Esophagus squamous epithelium (tissue), 5 donors: ENCODE data around the gene CCDC33. TPM values are rescaled to one million over a fixed set of nuclear protein-coding genes. Genes with fewer than 3 reads are reported as not detected.

Source experiments
- DNase-seq: peaks from one replicate; lab custom pipeline; 2025; lab: John Stamatoyannopoulos, UW
- H3K27ac ChIP-seq, 4 donors: fragments of 200-600 bp; sonication (generic); one replicate each; pipeline ENCODE4 v1.5.1; 2016 to 2019; ENCODE audit warnings: mild to moderate bottlenecking in 1 of 4
- H3K27me3 ChIP-seq, 4 donors: fragments of 200-600 bp; sonication (generic); 1 replicate in 3 of 4; 2 replicates in 1 of 4; pipeline versions ENCODE4 v1.5.1 to v1.6.0; 2017 to 2021; ENCODE audit warnings: antibody characterized with exemption in 1 of 4
- H3K36me3 ChIP-seq, 3 donors: fragments of 200-600 bp; sonication (generic); one replicate each; pipeline ENCODE4 v1.5.1; 2016 to 2019
- H3K4me1 ChIP-seq, 3 donors: fragments of 200-600 bp; sonication (generic); one replicate each; pipeline ENCODE4 v1.5.1; 2017 to 2019
- H3K4me3 ChIP-seq, 4 donors: fragments of 200-600 bp; sonication (generic); 1 replicate in 3 of 4; 2 replicates in 1 of 4; pipeline ENCODE4 v1.5.1; 2016 to 2019; ENCODE audit warnings: mild to moderate bottlenecking in 2 of 4, moderate library complexity in 1 of 4
- H3K9me3 ChIP-seq, 3 donors: fragments of 200-600 bp; sonication (generic); one replicate each; pipeline ENCODE4 v1.5.1; 2016 to 2019
- CTCF ChIP-seq, 6 experiments: fragments of 450-650 bp in 4 of 6; fragments of 200-600 bp in 2 of 6; sonication (generic) in 2 of 6; IDR thresholded peaks; one replicate each; pipeline ENCODE4 v1.5.1; 2016 to 2019; ENCODE audit warnings: antibody characterized with exemption in 6 of 6, mild to moderate bottlenecking in 4 of 6, moderate library complexity in 4 of 6
- POLR2A ChIP-seq, 4 donors: fragments of 450-650 bp; IDR thresholded peaks; one replicate each; pipeline ENCODE4 v1.6.1; 2017; ENCODE audit warnings: antibody characterized with exemption in 4 of 4, mild to moderate bottlenecking in 4 of 4, moderate library complexity in 3 of 4
- WGBS, 2 donors: methylation state at CpG; one replicate each; pipeline ENCODE4 v1.1.5; 2018; 5-methylcytosine and 5-hydroxymethylcytosine counted together
- intact Hi-C: fragments of 100-400 bp; cut with DNase I; formaldehyde crosslinking; loops from one replicate; pipeline ENCODE4 v1.15.0; 2022
- total RNA-seq, 4 donors: library from RNA; depleted of rRNA; stranded (reverse); fragments of >200 nt; gene quantifications; one replicate each; pipeline ENCODE4 v1.1.0, GENCODE V29; 2016
- donor health status: DM: yes; HTN: yes; CAD: no.

Gene CCDC33
- total RNA-seq, 4 donors from 2014 or later = not detected

GRCh38 chr15:74240897-74241614, 4.9 kb downstream of the CCDC33 start:
- Histone ChIP-seq H3K27ac (no peak overlapping the region), H3K4me3 (no peak overlapping the region), H3K36me3 (no peaks in the 10 kb centered on the region), H3K9me3 (no peaks in the 10 kb centered on the region), H3K27me3 (peaks cover 0 to 40% (median 4%) of the 10 kb centered on the region in 4 donors), H3K4me1 (peaks cover 9 to 47% (median 31%) of the 10 kb centered on the region in 3 donors)
- whole genome bisulfite sequencing, 2 donors = 70 to 86% methylated on average over 1 to 4 of the region's 4 CpGs
- intact Hi-C loops = no loop called here
- no peak for DNase-seq
- TF ChIP-seq POLR2A (IDR thresholded peaks at IDR 0.05) (no peak), CTCF (IDR thresholded peaks at IDR 0.05) (no peak)

GRCh38 chr15:74242441-74243185, 6.5 kb downstream of the CCDC33 start:
- Histone ChIP-seq H3K36me3 (no peaks in the 10 kb centered on the region), H3K9me3 (no peaks in the 10 kb centered on the region), H3K27ac (no peak overlapping the region), H3K27me3 (peaks cover 0 to 50% (median 4%) of the 10 kb centered on the region in 4 donors), H3K4me1 (peaks cover 9 to 47% (median 31%) of the 10 kb centered on the region in 3 donors), H3K4me3 (no peak overlapping the region)
- intact Hi-C loops = no loop called here
- TF ChIP-seq POLR2A (IDR thresholded peaks at IDR 0.05) = no peak
- no peak for TF ChIP-seq CTCF (IDR thresholded peaks at IDR 0.05)
- 56 to 63% methylated on average over 8 to 9 of the region's 11 CpGs for WGBS, 2 donors
- no peak for DNase-seq

- 71 to 80% methylated on average over 7 of the region's 7 CpGs for WGBS, 2 donors
- Histone ChIP-seq H3K27ac (no peak overlapping the region), H3K27me3 (peaks cover 0 to 52% (median 4%) of the 10 kb centered on the region in 4 donors), H3K9me3 (no peaks in the 10 kb centered on the region), H3K36me3 (no peaks in the 10 kb centered on the region), H3K4me3 (no peak overlapping the region), H3K4me1 (peaks cover 9 to 47% (median 31%) of the 10 kb centered on the region in 3 donors)
- TF ChIP-seq POLR2A (IDR thresholded peaks at IDR 0.05) (no peak), CTCF (IDR thresholded peaks at IDR 0.05) (no peak)
- intact Hi-C loops = no loop called here
- no peak for DNase-seq
These were observed 7.3 kb downstream of the CCDC33 start for GRCh38 chr15:74243431-74243830.

- H3K36me3 ChIP-seq = no peaks in the 10 kb centered on the region
- intact Hi-C loops = no loop called here
- DNase-seq = no peak
- no peak overlapping the region for H3K4me3 ChIP-seq
- H3K27ac ChIP-seq = no peak overlapping the region
- no peaks in the 10 kb centered on the region for H3K9me3 ChIP-seq
- peaks cover 0 to 58% (median 4%) of the 10 kb centered on the region in 4 donors for H3K27me3 ChIP-seq
- TF ChIP-seq CTCF (IDR thresholded peaks at IDR 0.05) (no peak), POLR2A (IDR thresholded peaks at IDR 0.05) (no peak)
- H3K4me1 ChIP-seq = peaks cover 8 to 41% (median 26%) of the 10 kb centered on the region in 3 donors
- 62 to 93% methylated on average over 3 of the region's 4 CpGs for WGBS, 2 donors
These were observed 8.8 kb downstream of the CCDC33 start for GRCh38 chr15:74244822-74245341.
